Neuronal stem cell (in vitro differentiated cells): ENCODE results near the gene HES7.

ENCODE experiments used
- DNase-seq: peaks from one replicate; pipeline ENCODE4 v3.0.0-alpha.2; 2013; ENCODE audit warnings: low spot score
- H2AFZ ChIP-seq: one replicate; pipeline ENCODE4 v1.6.1; 2013; ENCODE audit warnings: mild to moderate bottlenecking, low read length, inconsistent platforms
- H2AK5ac ChIP-seq: 2 replicates; pipeline ENCODE4 v1.6.1; 2013; ENCODE audit warnings: low read depth, mild to moderate bottlenecking, inconsistent platforms, low read length, moderate library complexity, mixed read lengths
- H2BK120ac ChIP-seq: 2 replicates; pipeline ENCODE4 v1.6.1; 2013; ENCODE audit warnings: low read depth, mild to moderate bottlenecking, inconsistent platforms, low read length, moderate library complexity, mixed read lengths
- H2BK12ac ChIP-seq: one replicate; pipeline ENCODE4 v1.6.1; 2013; ENCODE audit warnings: low read length, inconsistent platforms
- H2BK15ac ChIP-seq: 2 replicates; pipeline ENCODE4 v1.6.1; 2013; ENCODE audit warnings: mild to moderate bottlenecking, low read length, inconsistent platforms, mixed read lengths
- H2BK5ac ChIP-seq: one replicate; pipeline ENCODE4 v1.6.1; 2013; ENCODE audit warnings: inconsistent platforms, mild to moderate bottlenecking, low read length, moderate library complexity
- H3K14ac ChIP-seq: one replicate; pipeline ENCODE4 v1.6.1; 2013; ENCODE audit warnings: low read length, inconsistent platforms
- H3K18ac ChIP-seq: 2 replicates; pipeline ENCODE4 v1.6.1; 2013; ENCODE audit warnings: low read length, inconsistent platforms
- H3K23ac ChIP-seq: 2 replicates; pipeline ENCODE4 v1.6.1; 2013; ENCODE audit warnings: low read depth, mild to moderate bottlenecking, mixed read lengths, low read length, inconsistent platforms; ENCODE audit not compliant: poor library complexity
- H3K27ac ChIP-seq: replicated peaks from 3 replicates; pipeline ENCODE4 v1.5.1; 2013; ENCODE audit warnings: low read length, inconsistent platforms
- H3K27me3 ChIP-seq, 3 experiments: 2 replicates each; pipeline ENCODE4 v1.6.1; 2013; ENCODE audit warnings: low read length in 3 of 3, mild to moderate bottlenecking in 2 of 3, inconsistent platforms in 1 of 3, low read depth in 1 of 3, mixed read lengths in 1 of 3, moderate library complexity in 1 of 3; ENCODE audit not compliant: control insufficient read depth in 3 of 3, insufficient read depth in 3 of 3
- H3K36me3 ChIP-seq, 2 donors: replicated peaks in 1 of 2; 2 replicates each; pipeline ENCODE4 v1.6.1; 2013; ENCODE audit warnings: low read length in 2 of 2; ENCODE audit not compliant: control insufficient read depth in 2 of 2, insufficient read depth in 2 of 2
- H3K4ac ChIP-seq: 2 replicates; pipeline ENCODE4 v1.6.1; 2013; ENCODE audit warnings: inconsistent platforms, mild to moderate bottlenecking, low read length, moderate library complexity
- H3K4me1 ChIP-seq, 2 donors: 1 replicate in 1 of 2; 2 replicates in 1 of 2; pipeline ENCODE4 v1.6.1; 2013; ENCODE audit warnings: low read length in 2 of 2, low read depth in 1 of 2; ENCODE audit not compliant: control insufficient read depth in 2 of 2, insufficient read depth in 1 of 2
- H3K4me2 ChIP-seq: one replicate; pipeline ENCODE4 v1.6.1; 2013; ENCODE audit warnings: mild to moderate bottlenecking, low read length, inconsistent platforms; ENCODE audit not compliant: insufficient read depth, poor library complexity, severe bottlenecking
- H3K4me3 ChIP-seq, 2 donors: 2 replicates each; pipeline ENCODE4 v1.5.1; 2013; ENCODE audit warnings: low read length in 2 of 2, mild to moderate bottlenecking in 2 of 2, inconsistent platforms in 1 of 2, moderate library complexity in 1 of 2
- H3K79me1 ChIP-seq: one replicate; pipeline ENCODE4 v1.6.1; 2013; ENCODE audit warnings: low read depth, mild to moderate bottlenecking, inconsistent platforms, low read length, moderate library complexity
- H3K9ac ChIP-seq: one replicate; pipeline ENCODE4 v1.6.1; 2013; ENCODE audit warnings: mild to moderate bottlenecking, low read depth, low read length, inconsistent platforms; ENCODE audit not compliant: poor library complexity
- H3K9me3 ChIP-seq, 2 donors: replicated peaks in 1 of 2; 2 replicates each; pipeline versions ENCODE3 to v1.6.1; 2013; ENCODE audit warnings: low read length in 2 of 2, mild to moderate bottlenecking in 2 of 2, inconsistent platforms in 1 of 2, low read depth in 1 of 2, mixed read lengths in 1 of 2, moderate library complexity in 1 of 2; ENCODE audit not compliant: control insufficient read depth in 2 of 2, insufficient read depth in 1 of 2
- H4K8ac ChIP-seq: one replicate; pipeline ENCODE4 v1.6.1; 2013; ENCODE audit warnings: low read depth, mild to moderate bottlenecking, inconsistent platforms, low read length, moderate library complexity
- H4K91ac ChIP-seq: one replicate; pipeline ENCODE4 v1.6.1; 2013; ENCODE audit warnings: low read length, low read depth, mild to moderate bottlenecking, inconsistent platforms; ENCODE audit not compliant: poor library complexity
- WGBS, 2 donors: extraction: QIAGEN DNeasy Blood & Tissue Kit; methylation state at CpG; one replicate each; pipeline ENCODE4 v1.1.7; 2013; ENCODE audit warnings: missing lambda C conversion rate in 2 of 2, mixed read lengths in 1 of 2; ENCODE audit not compliant: insufficient read length in 2 of 2, insufficient replicate concordance in 1 of 2; ENCODE audit errors: extremely low coverage in 2 of 2; 5-methylcytosine and 5-hydroxymethylcytosine counted together

HES7 gene

GRCh38 chr17:8122924-8123694 is 797 bp downstream of the HES7 start:
- DNase-seq = peak; percentile 27
- Histone ChIP-seq H3K9ac (peak overlapping the region; percentile 55), H2BK120ac (no peak overlapping the region), H4K8ac (no peak overlapping the region), H2AK5ac (peak overlapping the region; percentile 54), H3K23ac (peak overlapping the region; percentile 12), H3K4ac (no peak overlapping the region), H3K18ac (peak overlapping the region; percentile 91), H3K9me3 (no peaks in the 10 kb centered on the region), H3K36me3 (no peaks in the 10 kb centered on the region), H3K27ac (no peak overlapping the region), H3K4me1 (peaks cover 20 to 32% of the 10 kb centered on the region in 2 donors), H2BK5ac (peak overlapping the region; percentile 32), H3K14ac (no peak overlapping the region), H2AFZ (peak overlapping the region; percentile 86), H4K91ac (no peak overlapping the region), H3K27me3 (peaks cover 14 to 49% (median 28%) of the 10 kb centered on the region in 3 experiments), H3K4me3 (peak overlapping the region; percentile 67 to 91), H2BK15ac (no peak overlapping the region), H3K4me2 (peak overlapping the region; percentile 99), H2BK12ac (peak overlapping the region; percentile 44), H3K79me1 (no peaks in the 10 kb centered on the region)
- WGBS, 2 donors = no CpG with 5 or more reads among the region's 55 CpGs

GRCh38 chr17:8122422-8122923 is 1.4 kb downstream of the HES7 start:
- no peak overlapping the region for H3K14ac ChIP-seq
- H3K9me3 ChIP-seq = no peaks in the 10 kb centered on the region
- H2BK5ac ChIP-seq = peak overlapping the region; percentile 32
- H4K8ac ChIP-seq = no peak overlapping the region
- peak overlapping the region; percentile 44 for H2BK12ac ChIP-seq
- peak overlapping the region; percentile 91 for H3K18ac ChIP-seq
- peak overlapping the region; percentile 67 to 91 for H3K4me3 ChIP-seq
- H3K79me1 ChIP-seq = no peaks in the 10 kb centered on the region
- H2AFZ ChIP-seq = peak overlapping the region; percentile 86
- peak overlapping the region; percentile 12 for H3K23ac ChIP-seq
- no peaks in the 10 kb centered on the region for H3K36me3 ChIP-seq
- no peak overlapping the region for H2BK15ac ChIP-seq
- DNase-seq = no peak
- H4K91ac ChIP-seq = no peak overlapping the region
- no CpG with 5 or more reads among the region's 29 CpGs for WGBS, 2 donors
- peak overlapping the region; percentile 99 for H3K4me2 ChIP-seq
- H3K27me3 ChIP-seq = peaks cover 14 to 53% (median 31%) of the 10 kb centered on the region in 3 experiments
- no peak overlapping the region for H3K4ac ChIP-seq
- peak overlapping the region; percentile 47 for H2AK5ac ChIP-seq
- peaks cover 22 to 34% of the 10 kb centered on the region in 2 donors for H3K4me1 ChIP-seq
- H3K9ac ChIP-seq = peak overlapping the region; percentile 75
- H3K27ac ChIP-seq = no peak overlapping the region
- H2BK120ac ChIP-seq = no peak overlapping the region

DNA sequence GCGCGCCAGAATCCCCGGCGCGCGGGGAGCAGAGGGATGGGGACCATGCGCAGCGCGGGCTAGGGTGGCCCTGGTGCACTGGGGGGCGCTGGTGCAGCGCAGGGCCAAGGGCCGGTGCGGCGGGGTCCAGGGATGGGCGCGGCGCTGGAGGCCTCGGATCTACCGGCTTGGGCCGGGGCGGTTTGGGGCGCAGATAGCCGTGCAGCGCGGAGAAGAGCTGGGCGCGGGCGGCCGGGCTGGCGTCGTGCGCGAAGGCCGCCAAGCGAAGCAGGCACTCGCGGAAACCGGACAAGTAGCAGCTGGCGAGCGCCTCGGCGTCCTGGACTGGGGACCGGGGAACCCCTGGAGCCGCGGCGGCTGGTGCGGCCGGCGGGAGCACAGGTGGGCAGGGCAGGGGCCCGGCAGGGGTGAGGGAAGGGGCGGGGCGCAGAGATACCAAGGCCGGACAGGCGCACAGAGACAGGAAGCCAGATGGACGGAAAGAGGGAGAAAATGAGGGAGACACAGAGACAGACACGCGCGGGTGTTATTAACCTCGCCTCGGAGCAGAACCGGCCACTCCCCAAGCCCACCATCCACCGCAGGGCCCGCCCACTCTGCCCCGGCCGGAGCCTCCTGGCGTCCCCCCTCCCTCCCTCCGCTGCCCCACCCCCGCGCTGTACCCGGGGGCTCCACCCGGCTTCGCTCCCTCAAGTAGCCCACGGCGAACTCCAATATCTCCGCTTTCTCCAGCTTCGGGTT is 2.1 kb downstream of the HES7 start:
- Histone ChIP-seq H2BK120ac (no peak overlapping the region), H3K79me1 (no peaks in the 10 kb centered on the region), H3K27me3 (peaks cover 14 to 54% (median 35%) of the 10 kb centered on the region in 3 experiments), H4K8ac (no peak overlapping the region), H3K18ac (peak overlapping the region; percentile 91), H2AFZ (peak overlapping the region; percentile 86), H3K23ac (no peak overlapping the region), H3K36me3 (no peaks in the 10 kb centered on the region), H2BK15ac (no peak overlapping the region), H2BK12ac (no peak overlapping the region), H3K9ac (peak overlapping the region; percentile 75), H3K4me2 (peak overlapping the region; percentile 99), H3K4me3 (peak overlapping the region; percentile 67 to 91), H3K4me1 (peaks cover 21 to 33% of the 10 kb centered on the region in 2 donors), H3K4ac (no peak overlapping the region), H3K9me3 (no peaks in the 10 kb centered on the region), H2BK5ac (peak overlapping the region; percentile 6), H2AK5ac (no peak overlapping the region), H3K14ac (no peak overlapping the region), H4K91ac (no peak overlapping the region), H3K27ac (no peak overlapping the region)
- WGBS, 2 donors = no CpG with 5 or more reads among the region's 76 CpGs
- peak; percentile 84 for DNase-seq

- Histone ChIP-seq H2BK120ac (no peak overlapping the region), H2BK5ac (no peak overlapping the region), H4K91ac (no peak overlapping the region), H3K27ac (no peak overlapping the region), H3K4me3 (peak overlapping the region; percentile 67 to 91), H3K27me3 (peaks cover 14 to 56% (median 40%) of the 10 kb centered on the region in 3 experiments), H3K4ac (no peak overlapping the region), H2AK5ac (no peak overlapping the region), H3K4me2 (peak overlapping the region; percentile 99), H3K14ac (no peak overlapping the region), H2AFZ (peak overlapping the region; percentile 86), H4K8ac (no peak overlapping the region), H3K23ac (no peak overlapping the region), H3K79me1 (no peaks in the 10 kb centered on the region), H2BK15ac (no peak overlapping the region), H3K4me1 (peaks cover 20 to 33% of the 10 kb centered on the region in 2 donors), H3K9me3 (no peaks in the 10 kb centered on the region), H2BK12ac (no peak overlapping the region), H3K18ac (no peak overlapping the region), H3K36me3 (no peaks in the 10 kb centered on the region), H3K9ac (no peak overlapping the region)
- DNase-seq = no peak
- no CpG with 5 or more reads among the region's 25 CpGs for WGBS, 2 donors
Measured at GRCh38 chr17:8121407-8121680, 2.6 kb downstream of the HES7 start.
